ENCODE measurements around the gene PAGR1. TPM values are rescaled to one million over a fixed set of nuclear protein-coding genes. Genes with fewer than 3 reads are reported as not detected.
A peak's percentile ranks its signal among the peaks of the same experiment; 100 is the strongest.
"Not testable (repeated sequence)": the region's sequence is repeated elsewhere in the genome, so short reads cannot be mapped to it uniquely, and the experiment has no call there.

PAGR1 gene
- total RNA-seq, 1 donor from 2014 or later, result 11.9 TPM

DNA sequence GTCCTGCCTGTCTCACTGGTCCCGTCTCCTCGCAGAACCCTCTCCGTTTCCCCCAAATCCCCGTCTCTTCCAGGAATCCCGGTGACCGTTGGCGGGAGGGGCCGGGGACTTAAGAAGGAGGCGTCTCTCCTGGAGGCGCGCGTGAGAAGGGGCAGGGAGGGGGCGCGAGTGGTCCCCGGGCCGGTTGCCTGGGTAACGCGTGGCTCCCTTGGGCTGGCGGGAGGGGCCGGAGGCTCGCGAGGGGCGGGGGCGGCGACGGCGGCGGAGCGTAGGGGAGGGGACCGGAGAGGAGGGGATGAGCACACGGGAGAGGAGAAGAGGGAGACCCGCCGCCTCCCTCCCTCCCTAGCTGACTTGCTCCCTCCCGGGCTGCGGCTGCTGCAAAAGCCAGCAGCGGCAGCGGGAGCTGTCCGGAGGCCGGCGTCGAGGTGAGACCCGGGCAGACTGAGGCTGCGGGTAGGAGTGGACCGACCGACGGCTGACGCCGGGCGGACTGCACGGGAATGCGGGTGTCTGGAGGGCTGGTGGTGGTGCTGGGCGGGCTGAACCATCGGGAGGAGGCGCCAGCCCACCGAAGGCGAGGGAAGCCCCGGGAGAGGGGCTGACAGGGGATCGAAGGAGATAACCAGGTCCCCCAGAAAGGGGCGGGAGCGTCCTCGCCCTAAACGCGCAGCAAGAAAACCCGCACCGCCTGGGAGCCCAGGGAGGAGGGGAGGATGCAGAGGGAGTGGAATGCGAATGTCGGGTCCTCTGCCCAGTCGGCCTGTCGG, 3.9 kb upstream of the PAGR1 start, which contains the start of gene PRRT2:
PRRT2 (plus strand) TSS at position 298 of the 770 bp plus-strand sequence. CDS start 862 bp downstream, outside the sequence.
- DNase-seq (ENCODE audit: low spot score) (no peak), ATAC-seq (no peak)

DNA sequence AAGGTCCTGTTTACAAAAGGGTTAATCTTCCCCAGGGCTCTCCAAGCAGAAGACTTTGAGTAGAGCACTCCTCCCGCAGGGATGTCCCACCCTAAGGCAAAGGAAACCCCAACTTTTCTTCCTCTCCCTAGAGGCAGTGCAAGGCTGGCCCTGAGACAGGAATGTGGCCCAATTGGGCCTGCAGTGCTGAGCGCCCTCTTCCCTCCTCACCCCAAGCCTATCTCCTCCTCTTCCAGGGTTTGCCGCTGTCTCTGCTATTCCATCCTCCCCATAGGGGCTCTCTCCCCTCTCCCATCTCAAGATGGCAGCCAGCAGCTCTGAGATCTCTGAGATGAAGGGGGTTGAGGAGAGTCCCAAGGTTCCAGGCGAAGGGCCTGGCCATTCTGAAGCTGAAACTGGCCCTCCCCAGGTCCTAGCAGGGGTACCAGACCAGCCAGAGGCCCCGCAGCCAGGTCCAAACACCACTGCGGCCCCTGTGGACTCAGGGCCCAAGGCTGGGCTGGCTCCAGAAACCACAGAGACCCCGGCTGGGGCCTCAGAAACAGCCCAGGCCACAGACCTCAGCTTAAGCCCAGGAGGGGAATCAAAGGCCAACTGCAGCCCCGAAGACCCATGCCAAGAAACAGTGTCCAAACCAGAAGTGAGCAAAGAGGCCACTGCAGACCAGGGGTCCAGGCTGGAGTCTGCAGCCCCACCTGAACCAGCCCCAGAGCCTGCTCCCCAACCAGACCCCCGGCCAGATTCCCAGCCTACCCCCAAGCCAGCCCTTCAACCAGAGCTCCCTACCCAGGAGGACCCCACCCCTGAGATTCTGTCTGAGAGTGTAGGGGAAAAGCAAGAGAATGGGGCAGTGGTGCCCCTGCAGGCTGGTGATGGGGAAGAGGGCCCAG, 3.0 kb upstream of the PAGR1 start:
- no peak for DNase-seq (ENCODE audit: low spot score)
- ATAC-seq, result no peak

DNA sequence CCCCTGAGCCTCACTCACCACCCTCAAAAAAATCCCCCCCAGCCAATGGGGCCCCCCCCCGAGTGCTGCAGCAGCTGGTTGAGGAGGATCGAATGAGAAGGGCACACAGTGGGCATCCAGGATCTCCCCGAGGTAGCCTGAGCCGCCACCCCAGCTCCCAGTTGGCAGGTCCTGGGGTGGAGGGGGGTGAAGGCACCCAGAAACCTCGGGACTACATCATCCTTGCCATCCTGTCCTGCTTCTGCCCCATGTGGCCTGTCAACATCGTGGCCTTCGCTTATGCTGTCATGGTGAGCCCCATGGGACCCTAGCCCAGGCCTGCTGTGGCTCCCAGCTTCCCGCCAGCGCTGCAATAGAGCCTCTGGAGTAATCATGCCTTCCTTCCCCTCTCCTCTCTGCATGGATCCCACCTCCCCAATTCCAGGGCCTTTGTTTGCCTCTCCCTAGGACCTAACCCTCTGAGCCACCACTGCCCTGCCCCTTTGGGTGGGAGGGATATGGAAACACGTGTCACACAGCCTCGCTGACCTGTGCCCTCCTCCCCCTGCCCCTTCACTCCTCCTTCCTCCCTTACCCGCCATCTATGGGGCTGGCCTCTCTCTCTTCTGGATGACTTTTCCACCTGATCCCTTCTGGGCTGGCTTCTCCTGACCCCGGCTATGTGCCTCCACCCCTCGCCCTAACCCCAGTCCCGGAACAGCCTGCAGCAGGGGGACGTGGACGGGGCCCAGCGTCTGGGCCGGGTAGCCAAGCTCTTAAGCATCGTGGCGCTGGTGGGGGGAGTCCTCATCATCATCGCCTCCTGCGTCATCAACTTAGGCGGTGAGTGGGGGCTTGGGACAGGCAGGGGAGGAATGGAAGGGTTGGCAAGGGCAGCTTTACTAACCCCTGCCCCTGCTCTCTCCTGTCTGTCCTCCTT, 2.0 kb upstream of the PAGR1 start:
- DNase-seq (ENCODE audit: low spot score) (no peak), ATAC-seq (no peak)

DNA sequence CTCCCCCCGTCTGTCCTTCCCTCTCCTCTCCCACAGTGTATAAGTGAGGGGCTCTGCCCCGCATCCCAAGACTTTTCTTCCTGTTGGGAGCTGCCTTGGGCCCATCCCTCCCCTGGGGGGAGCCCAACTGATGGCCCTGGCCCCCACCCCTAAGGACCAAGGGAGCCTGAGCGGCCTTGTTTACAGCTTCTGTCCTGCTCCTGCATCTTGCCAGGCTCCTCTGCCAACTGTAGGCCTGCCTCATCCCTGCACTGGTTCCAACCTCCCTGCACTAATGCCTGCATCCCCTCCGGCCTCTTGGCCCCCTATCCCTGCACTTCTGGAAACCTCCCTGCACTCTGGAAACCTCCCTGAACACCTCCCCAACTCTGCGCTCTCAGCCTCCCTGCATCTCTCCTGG, 1.4 kb upstream of the PAGR1 start:
- ATAC-seq (no peak), DNase-seq (ENCODE audit: low spot score) (no peak)

DNA sequence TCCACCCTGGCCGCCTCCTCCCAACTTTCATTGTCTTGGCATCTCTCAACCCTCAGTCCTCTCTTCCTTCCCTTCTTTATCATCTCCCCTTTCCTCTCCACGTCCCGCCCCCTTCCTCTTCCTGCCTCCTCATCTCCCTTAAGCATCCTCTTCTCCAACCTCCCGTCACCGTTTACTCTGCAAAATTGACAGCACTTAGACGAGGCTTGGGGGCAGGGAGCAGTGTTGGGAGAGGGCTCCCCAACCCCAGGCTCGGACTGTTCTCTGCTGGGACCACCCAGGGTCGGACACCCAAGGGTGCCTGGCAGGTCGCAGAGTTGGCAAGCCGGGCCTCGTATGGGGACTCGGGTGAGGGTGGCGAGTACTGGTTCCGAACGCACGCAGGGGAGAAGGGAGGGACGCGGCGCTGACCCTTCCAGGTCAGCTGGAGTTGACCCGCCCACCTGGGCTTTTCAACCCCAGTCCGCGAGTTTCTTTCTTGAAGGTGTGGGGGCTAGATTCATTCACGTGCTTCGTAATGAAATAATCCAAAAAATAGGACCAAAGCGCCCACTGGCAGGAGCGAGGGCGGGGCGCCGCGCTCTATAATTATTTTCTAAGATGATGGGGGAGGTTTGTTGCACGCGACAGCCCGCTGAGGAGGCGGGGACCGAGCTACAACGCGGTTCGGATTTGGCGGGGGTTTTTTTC, 775 bp upstream of the PAGR1 start:
- ATAC-seq, result no peak
- DNase-seq (ENCODE audit: low spot score), result peak; percentile 57

DNA sequence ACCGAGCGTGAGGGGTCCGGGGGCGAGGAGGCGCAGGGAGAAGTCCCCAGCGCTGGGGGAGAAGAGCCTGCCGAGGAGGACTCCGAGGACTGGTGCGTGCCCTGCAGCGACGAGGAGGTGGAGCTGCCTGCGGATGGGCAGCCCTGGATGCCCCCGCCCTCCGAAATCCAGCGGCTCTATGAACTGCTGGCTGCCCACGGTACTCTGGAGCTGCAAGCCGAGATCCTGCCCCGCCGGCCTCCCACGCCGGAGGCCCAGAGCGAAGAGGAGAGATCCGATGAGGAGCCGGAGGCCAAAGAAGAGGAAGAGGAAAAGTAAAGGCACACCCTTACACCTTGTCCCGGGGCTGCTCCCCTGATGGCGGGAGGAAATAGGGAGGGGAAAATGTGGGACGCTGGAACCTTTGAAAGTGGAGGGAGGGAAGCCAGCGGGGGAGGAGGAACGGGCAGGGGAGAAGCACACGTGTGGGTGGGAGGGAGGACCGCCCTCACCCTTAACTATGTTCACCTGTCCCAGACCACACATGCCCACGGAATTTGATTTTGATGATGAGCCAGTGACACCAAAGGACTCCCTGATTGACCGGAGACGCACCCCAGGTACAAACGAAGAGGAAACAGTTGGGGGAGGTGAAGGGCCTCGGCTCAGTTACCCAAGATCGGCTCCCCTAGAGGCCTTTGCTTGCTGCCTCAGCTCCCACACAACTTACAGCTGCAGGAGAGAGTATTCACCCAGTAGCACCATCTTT, 916 bp downstream of the PAGR1 start:
- ATAC-seq (peak; percentile 69), DNase-seq (ENCODE audit: low spot score) (peak; percentile 79)

DNA sequence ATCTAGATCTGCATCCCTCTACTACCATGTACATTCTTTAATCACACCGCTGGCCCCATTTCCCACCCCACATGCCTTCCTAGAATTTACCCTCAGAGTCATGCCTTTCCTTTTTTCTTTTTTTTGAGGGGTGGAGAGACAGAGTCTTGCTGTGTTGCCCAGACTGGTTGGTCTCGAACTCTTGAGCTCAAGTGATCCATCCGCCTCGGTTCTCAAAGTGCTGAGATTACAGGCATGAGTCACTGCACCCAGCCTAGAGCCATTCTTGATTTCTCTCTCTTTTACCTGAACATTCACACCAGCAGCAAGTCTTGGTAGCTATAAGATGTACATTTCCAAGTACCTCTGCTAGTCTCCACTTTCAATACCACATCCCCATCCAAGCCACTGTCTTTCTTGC, 2.1 kb downstream of the PAGR1 start:
- ATAC-seq, result no peak
- no peak for DNase-seq (ENCODE audit: low spot score)

DNA sequence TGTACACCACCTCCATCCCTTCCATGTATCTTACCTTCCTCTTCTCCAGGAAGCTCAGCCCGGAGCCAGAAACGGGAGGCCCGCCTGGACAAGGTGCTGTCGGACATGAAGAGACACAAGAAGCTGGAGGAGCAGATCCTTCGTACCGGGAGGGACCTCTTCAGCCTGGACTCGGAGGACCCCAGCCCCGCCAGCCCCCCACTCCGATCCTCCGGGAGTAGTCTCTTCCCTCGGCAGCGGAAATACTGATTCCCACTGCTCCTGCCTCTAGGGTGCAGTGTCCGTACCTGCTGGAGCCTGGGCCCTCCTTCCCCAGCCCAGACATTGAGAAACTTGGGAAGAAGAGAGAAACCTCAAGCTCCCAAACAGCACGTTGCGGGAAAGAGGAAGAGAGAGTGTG, 3.6 kb downstream of the PAGR1 start:
- no peak for ATAC-seq
- DNase-seq (ENCODE audit: low spot score), result no peak

DNA sequence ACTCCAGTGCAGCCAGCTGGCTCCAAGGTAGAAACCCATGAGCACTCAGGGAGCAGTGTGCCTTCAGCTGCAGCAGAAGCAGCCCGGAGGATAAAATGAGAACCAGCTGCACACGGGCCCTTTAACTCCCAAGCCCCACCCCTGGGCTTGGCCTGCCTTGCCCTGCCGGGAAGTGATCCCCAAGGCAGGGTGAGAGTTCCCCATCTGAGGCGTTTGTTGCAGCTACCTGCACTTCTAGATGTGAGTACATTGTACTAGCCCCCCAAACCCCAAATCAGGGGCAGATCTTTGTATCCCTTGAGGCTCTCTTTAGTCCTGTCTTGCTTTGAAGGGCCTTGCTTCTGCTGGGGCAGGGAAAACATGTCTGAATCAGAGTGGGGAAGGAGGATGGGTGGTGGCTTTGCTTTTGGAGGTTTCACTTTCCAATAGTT, 4.3 kb downstream of the PAGR1 start, which contains the start of gene MVP:
MVP (plus strand) TSS at position 192 of the 431 bp plus-strand sequence. CDS start 10,088 bp downstream, outside the sequence.
- DNase-seq (ENCODE audit: low spot score) (peak; percentile 76), ATAC-seq (peak; percentile 51)

DNA sequence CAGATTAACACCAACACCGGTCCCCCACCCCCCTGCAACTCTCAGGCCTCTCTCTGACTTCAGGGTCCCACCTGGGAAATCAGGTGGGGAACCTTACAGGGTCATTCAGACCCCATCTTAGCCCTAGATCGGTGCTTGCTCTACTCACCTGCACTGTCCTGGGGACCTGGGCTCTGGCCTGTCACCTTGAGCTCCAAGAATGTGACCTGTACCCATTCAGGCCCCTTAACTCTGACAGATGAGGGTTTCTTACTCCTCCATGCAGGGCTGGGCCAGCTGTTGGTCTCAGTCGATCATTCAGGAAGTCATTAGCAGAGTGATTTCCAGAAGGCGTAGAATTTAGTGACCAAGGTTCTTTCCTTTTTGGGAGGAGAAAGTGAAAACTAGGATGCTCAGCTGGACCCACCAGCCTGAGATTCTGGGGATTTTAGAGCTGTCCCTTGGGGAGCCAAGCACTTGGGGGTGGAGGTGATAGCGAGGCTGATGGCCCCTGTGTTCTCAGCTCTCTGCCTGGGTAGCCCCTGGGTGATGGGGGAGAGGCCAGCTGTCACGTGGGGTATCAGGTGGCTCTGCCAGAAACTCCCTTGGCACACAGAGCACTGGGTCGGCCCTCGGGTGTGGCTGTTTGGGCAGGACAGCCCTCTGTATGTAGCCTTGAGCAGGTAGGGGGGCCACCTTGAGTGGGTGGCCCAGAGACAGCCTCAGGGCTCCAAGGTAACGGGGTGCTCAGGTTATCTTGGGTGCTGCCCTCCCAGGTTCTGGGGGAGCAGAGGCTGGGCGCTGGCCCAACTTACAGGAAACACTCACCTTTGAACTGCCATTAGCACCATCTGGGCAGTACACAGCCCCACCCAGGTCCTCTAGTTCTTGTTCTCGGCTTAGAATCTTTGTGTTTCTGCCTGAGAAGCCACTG, 5.0 kb downstream of the PAGR1 start:
- DNase-seq (ENCODE audit: low spot score), result peak; percentile 74
- ATAC-seq, result peak; percentile 59

DNA sequence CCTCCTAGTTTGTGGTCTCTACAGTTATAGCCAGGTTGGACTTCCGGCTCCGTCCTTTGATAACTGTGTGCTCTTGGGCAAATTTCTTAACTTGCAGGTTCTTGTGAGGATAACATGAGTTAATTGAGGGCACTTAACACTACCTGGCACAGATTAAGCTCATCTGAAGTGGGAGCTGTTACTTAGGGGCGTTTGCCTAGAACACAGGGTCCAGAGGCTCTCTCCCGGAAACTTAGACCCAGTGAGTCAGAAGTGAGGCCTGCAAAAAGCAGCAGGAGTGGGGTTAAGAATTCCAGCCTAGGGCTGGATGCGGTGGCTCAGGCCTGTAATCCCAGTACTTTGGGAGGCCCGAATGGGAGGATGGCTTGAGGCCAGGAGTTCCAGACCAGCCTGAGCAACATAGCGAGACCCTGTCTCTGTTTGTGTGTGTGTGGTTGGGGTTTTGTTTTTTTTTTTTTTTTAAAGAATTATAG, 5.7 kb downstream of the PAGR1 start:
- no peak for DNase-seq (ENCODE audit: low spot score)

DNA sequence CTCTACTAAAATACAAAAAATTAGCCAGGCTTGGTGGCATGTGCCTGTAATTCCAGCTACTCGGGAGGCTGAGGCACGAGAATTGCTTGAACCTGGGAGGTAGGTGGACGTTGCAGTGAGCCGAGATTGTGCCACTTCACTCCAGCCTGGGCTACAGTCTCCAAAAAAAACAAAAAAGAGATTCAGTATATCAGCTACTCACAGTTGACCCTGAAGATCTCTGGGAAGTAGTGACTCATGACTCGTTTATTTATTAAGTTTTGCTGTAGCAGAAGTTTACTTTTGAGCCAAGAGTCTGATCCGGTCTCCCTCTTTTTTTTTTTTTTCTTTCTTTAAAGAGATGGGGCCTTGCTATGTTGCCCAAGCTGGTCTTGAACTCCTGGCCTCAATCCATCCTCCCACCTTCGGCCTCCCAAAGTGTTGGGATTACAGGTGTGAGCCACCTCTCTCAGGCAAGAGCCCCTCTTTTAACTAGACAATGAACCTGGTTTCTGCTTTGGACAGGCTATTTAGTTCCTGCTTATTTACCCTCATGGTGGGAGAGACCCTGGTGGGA, 8.7 kb downstream of the PAGR1 start:
- DNase-seq (ENCODE audit: low spot score) (no peak), ATAC-seq (no peak)

More for the DNA sequence above, 5.7 kb downstream of the PAGR1 start:
- no peak for ATAC-seq

DNA sequence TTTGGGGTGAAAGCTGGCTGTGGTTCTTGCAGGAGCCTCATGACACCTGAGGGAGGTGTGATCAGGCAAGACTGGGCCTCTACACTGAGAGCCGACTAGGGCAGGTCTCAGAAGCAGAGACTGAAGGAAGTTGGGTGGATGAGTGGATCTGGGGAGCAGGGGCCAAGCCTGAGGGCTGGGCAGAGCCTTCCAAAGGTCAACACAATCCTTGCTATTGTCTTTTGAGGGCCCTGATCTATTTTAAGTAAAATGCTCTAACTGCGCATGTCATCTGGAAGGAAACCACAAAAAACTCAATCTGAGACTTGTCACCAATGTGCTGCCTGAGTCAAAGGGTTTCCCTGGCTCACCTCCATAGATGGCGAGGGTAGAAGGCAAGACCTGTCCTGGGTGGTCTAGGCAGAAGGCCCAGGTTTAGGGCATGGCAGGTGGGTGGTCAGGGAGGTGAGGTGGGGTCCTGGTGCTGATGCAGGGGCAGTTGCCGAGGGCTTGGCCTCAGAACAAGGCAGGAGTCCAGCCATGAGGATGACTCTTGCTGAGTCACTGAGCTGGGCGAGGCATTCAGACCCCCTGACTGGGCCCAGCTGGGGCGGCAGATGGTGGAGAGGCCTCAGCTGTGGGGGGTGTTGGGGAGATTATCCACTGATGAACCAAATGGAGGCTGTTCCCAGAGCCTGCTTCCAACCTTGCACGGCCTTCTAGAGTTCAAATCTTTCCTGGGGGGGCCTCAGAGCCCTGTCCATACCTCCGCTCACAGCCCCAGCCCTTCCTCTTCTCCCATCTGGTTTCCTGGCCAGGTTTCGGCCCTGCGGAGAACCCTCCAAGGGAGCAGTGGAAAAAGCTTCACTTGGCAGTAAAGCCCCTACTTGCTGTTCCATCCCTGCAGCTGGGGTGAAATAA, 9.4 kb downstream of the PAGR1 start:
- ATAC-seq (no peak), DNase-seq (ENCODE audit: low spot score) (no peak)

DNA sequence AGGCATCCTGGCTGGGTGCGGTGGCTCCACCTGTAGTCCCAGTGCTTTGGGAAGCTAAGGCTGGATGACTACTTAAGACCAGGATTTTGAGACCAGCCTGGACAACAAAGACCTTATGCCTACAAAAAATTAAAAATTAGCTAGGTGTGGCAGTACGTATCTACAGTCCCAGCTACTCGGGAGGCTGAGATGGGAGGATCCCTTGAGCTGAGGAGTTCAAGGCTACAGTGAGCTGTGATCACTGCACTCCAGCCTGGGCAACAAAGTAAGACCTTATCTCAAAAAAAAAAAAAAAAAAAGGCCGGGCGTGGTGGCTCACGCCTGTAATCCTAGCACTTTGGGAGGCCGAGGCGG, 10.4 kb downstream of the PAGR1 start:
- no peak for DNase-seq (ENCODE audit: low spot score)

DNA sequence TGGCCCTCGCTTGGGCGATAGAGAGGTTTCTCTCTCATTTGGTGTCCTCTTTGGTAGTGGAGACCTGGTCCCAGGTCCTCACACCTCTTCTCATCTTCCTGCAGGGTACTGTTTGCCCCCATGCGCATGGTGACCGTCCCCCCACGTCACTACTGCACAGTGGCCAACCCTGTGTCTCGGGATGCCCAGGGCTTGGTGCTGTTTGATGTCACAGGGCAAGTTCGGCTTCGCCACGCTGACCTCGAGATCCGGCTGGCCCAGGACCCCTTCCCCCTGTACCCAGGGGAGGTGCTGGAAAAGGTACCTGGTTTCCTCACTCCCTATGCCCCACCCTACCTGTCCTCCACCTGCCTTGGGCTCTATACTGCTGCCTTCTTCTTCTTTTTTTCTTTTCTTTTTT, 14.8 kb downstream of the PAGR1 start:
- no peak for ATAC-seq
- no peak for DNase-seq (ENCODE audit: low spot score)

More for the DNA sequence above, 10.4 kb downstream of the PAGR1 start:
- ATAC-seq, result no peak

DNA sequence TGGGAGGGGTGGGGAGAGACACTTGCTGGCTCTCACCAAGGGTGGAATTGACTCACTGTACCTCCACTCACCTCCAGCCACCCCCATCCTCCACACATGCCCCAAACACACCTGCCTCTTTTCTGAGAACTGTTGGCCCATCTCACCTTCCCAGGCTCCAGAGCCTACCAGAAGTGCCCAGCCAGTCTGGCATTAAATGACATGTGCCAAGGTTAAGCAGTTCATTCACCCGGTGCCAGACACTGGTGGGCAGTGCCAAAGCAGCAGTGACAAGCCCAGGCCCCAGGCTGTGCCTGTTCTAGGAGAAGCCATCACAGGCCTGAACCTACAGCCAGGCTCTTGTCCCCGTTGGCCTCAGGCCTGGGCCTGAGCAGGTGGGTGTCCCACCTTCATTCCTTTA, 15.5 kb downstream of the PAGR1 start:
- ATAC-seq, result peak; percentile 78
- peak; percentile 64 for DNase-seq (ENCODE audit: low spot score)

DNA sequence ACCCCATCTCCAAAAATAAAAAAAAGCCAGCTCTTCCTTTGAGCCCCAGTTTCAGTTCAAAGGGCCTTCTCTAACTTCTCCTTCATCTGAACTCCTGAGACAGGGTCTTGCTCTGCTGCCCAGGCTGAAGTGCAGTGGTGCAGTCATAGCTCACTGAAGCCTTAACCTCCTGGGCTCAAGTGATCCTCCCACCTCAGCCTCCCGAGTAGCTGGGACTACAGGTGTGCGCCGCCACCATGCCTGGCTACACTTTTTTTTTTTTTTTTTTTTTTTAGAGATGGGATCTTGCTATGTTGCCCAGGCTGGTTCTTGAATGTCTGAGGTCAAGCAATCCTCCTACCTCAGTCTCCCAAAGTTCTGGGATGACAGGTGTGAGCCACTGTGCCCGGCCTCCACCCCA, 17.3 kb downstream of the PAGR1 start:
- ATAC-seq; DNase-seq (ENCODE audit: low spot score): not testable (repeated sequence)

Measured in left lobe of liver (tissue), 2 donors.